ENCODE results near the gene SH3PXD2A.

Gene SH3PXD2A

DNA sequence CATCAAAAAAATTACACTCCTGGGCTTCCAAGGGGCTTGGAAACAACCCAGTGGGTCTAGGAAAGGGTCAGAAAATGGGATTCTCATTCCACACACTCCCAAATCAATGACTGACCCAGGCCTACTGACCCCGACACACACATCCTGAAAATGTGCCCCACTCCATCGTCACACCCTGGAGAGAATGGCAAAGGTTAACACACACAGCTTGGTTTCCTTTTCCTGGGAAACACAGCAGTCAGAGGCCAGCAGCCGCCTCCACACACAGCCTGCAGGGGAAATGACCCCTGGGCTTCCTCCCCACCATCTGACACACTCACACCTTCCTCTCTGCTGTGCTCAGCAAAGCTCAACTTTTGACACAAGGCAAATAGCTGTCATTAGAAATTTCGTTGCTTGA, 42.9 kb downstream of the SH3PXD2A start:
- no peak for DNase-seq
- ATAC-seq = no peak

DNA sequence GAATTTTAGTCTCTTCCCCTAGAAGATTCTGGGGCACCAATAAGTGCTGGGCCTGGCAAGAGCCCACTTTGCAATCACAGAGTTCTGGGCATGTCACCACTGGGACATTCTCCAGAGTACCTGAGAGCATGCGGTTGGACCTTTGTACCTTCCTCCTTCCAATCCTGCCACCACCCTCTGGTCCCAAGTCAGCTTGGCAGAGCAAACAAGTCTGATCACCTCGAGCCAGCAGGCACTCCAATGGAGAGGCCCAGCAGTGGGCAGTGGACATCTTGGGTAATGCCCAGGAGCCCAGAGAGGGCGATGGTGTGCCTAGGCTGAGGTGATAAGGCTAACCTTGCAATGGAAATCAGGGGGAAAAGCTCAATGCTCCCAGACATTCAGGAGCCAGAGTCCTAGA, 43.4 kb downstream of the SH3PXD2A start:
- ATAC-seq (no peak), DNase-seq (no peak)

DNA sequence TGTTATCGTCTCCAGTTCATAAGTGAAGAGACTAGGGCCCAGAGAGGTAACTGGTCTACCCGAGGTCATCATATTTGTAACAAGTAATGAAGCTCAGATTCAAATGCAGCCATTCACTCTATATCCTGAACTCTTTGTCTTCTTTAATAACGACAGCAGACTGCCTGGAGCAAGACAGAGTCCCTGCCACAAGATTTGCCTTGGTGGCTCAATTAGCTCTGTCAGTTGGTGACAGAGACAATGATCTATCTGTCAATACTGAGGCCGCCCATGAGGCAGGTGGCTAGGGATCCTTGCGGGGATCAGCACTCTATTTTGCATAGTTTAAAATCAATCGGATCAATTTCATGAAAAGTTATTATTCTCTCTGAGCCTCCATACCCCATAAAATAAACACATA, 43.9 kb downstream of the SH3PXD2A start:
- ATAC-seq = no peak
- no peak for DNase-seq

DNA sequence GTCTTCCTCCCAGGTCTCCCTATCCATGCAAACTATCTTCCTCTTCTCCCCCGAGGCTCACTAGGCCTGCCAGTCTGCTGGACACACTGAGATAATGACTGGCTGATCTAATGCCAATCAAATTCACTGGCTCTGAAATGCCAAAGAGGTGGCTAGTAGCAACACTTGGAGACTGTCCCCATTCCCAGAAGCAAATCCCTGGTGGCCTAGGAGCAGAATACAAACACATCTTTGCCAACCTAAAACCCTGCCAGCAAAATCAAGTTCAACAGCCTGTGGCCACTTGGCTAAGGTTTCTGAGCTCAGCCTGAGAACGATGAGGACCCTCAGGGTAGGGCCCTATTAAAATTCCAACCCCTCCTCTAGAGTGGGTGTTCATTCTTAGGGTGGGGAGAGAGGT, 46.6 kb downstream of the SH3PXD2A start:
- ATAC-seq (no peak), DNase-seq (no peak)

DNA sequence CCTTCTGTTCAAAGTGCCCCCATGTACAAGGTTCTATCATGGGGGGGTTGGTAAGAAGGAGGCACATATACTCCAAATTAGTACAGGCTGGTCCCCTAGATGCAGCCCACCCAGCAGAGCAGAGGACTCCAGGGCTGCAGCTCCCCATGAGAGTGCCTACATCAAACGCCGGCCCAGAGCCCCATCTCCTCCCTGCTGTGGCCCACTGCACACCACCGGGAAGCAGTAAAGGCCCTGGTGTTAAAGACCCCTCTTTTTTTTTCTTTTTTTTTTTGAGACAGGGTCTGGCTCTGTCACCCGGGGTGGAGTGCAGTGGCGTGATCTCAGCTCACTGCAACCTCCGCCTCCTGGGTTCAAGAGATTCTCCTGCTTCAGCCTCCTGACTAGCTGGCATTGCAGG, 47.4 kb downstream of the SH3PXD2A start:
- ATAC-seq = no peak
- no peak for DNase-seq

DNA sequence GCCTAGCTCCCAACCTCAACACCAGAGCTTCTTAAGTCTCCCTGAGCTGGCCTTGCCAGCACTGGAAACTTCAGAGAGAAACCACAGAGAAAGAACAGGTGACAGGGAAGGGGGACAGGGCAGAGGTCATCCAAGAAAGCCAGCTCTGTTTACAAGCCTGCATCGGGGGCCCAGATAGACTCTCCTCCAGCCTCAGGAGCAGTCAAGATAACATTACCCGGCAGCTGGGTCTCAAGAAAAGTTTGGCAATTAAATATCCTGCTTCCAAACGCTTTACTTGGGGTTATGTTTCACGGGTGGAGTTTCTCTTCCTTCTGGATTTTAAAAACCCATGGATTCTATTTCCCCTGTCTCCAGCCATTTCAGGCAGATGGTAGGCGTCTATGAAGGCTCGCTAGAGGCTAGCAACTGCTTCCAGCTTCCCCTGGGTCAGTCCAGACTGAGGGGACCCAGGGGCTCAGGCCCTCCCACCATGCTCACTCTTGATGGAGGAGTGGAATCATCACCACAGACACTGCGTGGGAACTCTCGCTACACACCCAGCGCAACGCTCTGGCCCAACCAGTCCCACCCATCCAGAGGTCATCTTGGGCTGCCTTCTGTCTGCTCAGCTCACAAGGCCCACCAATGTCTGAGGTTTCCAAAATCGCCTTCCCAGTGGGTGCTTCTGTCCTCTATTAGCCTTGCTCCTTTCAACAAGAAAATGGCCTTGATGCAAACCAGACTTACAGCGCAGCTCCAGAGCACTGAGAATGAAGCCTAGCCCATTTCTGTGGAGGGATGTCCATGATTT, 48.8 kb downstream of the SH3PXD2A start:
- ATAC-seq = no peak

DNA sequence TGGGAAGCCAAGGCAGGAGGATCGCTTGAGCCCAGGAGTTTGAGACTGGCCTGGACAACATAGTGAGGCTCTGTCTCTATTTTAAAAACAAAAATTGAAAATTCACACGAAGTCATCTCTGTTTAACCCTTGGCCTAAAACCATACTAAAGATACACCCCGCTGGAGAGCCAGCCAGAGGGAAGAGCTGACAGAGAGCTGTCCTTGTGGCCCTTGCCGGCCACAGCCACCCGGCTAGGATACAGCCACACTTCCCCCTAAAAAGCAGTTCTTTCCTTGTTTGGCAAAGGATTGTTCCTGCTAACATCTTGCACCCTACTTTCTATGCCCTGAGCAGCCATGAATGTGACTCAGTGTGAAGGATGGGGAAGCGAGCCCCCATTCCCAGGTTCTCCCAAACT, 49.6 kb downstream of the SH3PXD2A start:
- ATAC-seq = no peak
- DNase-seq = no peak

More for the DNA sequence above, 48.8 kb downstream of the SH3PXD2A start:
- DNase-seq = no peak

DNA sequence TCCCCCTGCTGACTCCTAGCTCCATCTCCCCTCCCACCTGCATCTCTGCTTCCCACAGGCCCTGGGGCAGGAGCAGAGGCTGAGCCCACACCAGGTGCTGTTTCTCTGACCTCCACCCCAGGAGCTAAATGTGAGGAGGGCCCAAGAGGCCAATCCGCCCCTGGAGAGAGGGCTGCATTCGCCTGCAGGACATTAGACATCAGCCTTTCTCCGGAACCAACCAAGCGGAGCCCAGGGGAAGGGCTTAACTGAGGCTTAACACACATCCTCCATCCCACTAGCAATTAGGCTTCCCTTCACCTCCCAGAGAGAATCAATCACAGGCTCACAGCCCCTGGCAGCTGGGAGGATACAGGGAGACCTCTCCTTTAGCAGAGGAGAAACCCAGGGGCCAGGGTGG, 50.5 kb downstream of the SH3PXD2A start:
- ATAC-seq (no peak), DNase-seq (no peak)

DNA sequence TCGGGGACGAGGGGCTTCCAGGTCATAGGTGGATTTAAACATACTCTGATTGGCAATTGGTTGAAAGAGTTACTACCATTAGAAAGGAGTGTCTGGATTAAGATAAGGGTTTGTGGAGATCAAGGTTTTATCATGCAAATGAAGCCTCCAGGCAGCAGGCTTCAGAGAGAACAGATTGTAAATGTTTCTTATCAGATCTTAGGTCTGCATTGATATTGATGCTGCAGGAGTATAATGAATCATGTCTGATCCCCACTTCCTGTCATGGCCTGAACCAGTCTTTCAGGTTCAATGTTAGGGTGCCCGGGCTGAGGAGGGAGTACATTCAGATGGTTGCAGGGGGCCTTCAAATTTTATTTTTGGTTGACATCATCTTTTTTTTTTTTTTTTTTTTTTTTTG, 51.4 kb downstream of the SH3PXD2A start:
- DNase-seq (no peak), ATAC-seq (no peak)

DNA sequence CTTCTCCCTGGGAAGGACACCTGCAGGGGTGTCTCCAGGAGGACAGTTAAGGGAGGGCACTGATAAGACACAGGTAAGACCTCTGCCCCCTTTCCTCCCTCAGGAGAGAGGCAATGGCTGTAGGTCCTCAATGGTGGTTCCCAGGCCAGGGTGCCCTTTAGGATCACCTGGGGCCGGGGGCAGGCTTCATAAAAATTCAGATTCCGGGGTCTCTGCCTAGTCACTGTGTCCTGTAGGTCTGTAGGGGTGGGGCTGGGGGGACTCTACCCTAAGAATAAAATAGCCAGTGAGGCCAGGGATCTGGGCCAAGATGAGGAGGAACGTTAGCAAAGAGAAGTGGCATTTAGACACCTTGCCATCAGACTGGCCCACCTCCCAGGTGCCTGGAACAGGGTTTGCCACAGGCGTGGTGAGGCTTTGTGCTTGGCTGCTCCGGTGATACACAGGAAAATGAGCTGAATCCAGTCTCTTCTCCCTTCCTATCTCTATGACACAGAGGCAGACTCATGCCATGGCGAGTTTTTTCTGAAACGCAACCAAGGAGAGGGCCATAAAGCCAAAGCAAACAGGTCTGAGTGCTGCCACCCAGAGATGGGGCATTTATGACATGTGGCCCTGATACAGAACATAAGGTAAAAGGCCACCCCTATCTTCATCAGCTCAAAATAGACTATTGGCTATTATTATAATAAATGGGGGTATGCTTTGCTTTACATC, 52.6 kb downstream of the SH3PXD2A start:
- no peak for ATAC-seq

DNA sequence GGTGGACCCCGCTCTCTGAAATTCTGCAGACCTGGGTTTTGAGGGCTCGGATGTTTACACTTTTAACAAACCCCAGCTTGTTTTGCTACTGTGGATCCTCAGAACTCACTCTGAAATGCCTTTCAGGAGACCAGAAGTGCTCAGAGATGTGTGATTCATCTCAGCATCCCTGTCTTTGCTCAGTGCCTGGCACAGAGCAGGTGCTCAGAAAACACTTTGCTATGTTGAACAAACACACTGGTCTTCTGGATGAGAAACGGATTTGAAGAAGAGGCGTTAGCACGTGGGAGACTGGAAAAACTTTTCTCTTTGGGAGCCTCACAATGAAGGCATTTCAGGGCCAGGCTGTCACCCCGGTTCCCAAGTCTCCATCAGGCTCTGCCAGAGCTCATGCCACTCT, 53.3 kb downstream of the SH3PXD2A start:
- DNase-seq (no peak), ATAC-seq (no peak)

More for the DNA sequence above, 52.6 kb downstream of the SH3PXD2A start:
- no peak for DNase-seq

DNA sequence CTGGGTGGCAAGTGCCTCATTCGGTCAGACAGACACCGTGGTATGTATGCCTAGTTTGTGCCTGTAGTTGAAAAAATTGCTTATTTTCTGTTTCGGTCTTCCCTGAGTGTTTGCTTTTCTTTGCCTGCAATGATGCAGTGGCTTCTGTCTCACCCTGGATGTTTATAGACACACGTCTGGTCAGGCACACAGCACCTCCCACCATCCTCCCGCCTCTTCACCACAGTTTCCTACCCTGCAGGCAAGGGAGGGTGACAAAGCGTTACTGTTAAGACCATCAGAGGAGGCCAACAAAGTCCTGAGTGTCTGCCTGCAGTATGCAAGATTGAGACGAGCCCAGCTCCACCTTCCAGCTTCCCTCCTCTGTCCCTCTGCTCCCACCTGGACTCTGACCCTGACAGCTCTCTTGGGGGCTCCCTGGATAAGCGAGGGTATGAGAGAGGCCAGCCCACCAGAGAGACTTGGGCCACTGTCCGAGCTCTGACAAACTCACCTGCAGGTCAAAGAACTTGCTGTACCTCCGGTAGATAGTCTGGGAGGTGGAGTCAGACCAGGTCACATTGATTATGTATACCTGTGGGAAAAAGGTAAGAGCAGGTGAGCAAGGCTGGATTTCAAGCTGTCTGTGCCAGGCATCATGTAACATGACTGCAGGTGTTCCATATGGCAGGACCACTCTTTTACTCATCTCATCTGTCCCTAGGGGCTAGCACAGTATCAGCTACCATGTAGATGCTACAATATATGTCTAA, 54.4 kb downstream of the SH3PXD2A start:
- DNase-seq (peak; percentile 36), ATAC-seq (peak; percentile 78)

DNA sequence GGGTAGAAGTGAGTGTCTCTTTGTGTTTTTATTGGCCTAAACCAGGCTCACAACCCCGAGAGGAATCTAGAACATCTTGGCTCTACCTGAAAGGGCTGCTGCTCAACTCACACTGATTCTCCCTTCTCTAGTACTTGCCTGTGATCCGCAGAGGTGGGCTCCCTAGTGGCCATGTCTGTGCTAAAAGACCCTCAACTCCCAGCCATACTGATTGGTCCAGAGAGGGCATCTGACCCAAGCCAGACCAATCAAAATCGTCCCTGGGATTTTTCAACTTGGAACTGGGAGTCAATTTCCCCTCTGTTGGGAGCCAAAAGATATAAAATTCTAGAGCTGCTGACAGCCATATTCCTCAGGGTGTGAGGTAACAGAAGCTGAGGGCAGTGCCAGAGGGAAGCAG, 55.3 kb downstream of the SH3PXD2A start:
- ATAC-seq (no peak), DNase-seq (no peak)

DNA sequence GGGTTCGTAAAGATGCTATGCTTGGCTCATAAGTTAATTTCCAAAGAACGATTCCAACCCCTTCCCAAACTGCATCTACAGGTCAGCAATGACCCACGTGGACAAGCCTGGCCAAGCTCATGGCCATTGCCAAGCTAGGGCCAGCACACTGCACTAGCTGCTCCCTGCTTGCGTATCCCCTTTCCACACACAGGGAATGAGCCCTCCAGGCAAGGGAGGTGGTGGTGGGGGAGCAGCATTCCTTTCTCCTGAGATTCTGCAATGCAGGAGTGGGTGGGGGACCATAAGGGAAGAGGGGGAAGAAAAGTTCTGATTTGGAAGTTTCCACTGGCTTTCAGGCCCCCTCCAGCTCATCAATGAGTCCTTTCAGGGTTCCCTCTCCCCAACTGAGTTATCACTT, 56.0 kb downstream of the SH3PXD2A start:
- no peak for ATAC-seq

DNA sequence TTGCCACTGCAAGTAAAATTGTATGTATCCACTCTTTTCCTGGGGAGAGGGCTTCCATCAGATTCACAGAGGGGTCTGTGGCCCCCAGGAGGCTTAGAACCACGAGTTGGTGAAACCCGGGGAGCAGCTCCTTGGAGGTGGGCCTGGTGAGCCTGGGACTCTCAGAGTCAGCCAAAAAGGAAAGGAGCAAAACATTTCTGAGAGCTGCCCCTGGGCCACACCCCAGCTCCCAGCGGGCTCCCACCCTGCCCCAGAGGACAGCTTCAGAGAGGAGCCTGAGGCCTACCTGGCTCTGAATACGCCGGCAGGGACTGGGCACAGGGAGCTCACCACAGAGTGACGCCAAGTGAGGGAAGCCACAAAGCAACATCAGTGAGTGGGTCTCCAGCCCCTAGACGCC, 56.9 kb downstream of the SH3PXD2A start:
- no peak for DNase-seq
- ATAC-seq = no peak

More for the DNA sequence above, 56.0 kb downstream of the SH3PXD2A start:
- DNase-seq = no peak

DNA sequence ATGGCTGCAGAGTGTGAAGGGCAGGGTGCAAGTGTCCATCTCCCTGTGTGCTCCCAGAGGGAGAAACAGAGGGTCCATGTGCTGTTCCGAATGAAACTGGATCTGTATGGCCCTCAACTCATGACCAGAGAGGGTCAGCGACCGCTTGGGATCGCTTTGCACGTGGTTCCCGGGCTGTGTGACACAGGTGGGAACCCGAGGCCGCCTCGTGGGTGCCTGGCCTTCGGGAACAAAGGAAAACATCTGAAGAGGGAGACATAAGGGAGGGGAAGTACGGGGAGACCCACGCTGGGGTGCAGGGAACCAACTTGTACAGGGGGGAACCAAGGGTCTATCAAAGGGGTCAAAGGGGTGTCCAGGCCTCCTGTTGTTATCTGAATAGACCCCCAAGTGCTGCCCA, 57.5 kb downstream of the SH3PXD2A start:
- no peak for DNase-seq
- no peak for ATAC-seq

DNA sequence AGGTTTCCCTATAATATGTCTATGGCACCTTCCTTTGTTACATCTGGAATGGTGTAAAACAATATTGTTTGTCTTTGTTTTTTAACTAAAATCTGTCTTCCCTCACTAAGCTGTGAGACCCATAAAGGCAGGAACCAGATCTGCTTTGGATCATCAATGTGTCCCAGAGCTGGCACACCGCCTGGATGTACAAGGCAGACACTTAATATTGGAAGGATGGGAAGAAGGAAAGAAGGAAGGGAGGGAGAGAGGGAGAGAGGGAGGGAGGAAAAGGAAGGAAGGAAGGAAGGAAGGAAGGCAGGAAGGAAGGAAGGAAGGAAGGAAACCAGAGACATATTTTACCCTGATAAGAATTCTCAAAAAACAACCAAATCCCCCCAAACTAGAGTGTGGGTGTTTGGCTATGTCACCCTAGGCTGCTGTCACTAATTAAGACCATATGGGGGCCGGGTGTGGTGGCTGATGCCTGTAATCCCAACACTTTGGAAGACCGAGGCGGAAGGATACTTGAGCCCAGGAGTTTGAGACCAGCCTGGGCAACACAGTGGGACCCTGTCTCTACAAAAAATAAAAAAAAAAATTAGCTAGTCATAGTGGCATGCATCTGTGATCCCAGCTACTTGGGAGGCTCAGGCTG, 59.6 kb downstream of the SH3PXD2A start:
- ATAC-seq (no peak), DNase-seq (no peak)

DNA sequence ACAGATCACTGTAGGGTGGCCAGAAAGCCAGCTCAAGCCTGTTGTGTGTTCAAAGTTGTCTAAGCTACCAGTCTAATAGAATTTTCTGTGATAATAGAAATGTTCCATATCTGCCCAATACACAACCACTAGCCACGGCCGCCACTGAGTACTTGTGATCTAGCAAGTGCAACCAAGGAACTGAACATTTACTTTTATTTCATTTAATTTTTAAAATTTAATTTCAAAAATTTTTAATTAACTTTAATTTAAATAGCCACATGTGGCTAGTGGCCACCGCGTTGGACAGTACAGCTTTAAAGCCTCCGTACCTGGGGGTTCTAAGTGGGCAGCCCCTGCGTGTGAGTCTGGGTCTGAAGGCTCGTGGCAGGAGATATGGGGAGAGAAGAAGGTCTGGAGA, 60.4 kb downstream of the SH3PXD2A start:
- DNase-seq (no peak), ATAC-seq (no peak)

DNA sequence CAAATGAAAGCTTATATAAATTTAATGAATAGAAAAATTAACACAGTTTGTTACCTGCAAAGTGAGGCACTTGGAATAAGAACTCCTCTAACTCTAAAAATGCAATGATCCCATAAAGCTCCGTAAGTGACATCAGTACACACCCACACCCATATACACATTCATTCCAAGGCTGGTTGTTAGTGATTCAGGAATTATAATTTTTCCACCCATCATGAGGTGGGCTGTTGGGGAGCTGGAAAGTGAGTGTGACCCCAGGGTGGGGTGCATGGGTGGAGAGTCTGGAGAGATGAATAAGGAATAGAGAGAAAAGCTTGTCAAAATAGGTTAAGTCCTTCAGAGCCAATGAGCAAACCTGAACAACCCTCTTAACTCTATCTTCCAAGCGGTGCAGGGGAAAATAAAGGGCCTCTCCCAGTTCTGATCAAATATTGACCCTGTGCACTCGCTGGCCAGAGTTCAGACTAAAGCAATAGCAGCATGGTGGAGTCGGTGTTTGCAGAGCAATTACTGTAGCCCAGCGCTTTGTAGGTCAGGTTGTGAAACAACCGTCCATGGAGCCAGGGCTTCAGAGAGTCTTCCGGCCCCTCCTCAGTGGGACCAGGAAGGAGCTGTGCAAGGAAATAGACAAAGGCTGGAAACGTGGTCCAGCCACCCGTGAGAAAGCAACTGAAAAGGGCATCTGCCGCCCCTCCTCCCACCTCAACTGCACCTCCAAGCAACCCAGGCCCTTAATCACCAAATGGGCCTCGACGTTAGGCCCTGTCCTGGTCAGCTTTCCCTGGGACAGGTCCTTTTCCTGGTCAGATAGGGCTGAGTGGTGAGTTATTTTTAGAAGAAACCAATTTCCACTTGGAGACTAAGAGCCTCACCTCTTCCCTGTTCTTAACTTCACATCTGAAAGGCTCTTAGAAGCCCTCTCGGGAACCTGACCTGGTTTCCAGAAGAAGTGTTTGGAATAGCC, 61.2 kb downstream of the SH3PXD2A start:
- no peak for DNase-seq

DNA sequence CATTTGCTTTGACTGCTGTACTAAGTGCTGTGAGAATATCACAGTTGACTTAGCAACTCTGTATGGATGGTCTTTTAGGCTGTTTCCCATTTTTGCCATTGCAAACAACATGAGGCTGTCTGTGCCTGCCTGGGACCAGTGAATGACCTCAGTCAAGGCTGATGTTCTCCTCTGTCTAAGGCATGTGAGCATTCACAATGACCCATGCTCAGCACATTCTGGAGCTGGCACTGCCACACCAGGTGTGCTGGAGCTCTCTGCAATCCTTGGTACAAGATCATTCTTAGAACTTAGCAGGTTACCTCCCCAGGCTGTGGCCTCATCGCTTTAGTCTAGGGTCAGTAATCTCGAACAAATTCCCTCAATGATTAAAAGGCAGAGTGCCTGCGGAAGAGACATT, 61.9 kb downstream of the SH3PXD2A start:
- no peak for ATAC-seq

More for the DNA sequence above, 61.2 kb downstream of the SH3PXD2A start:
- ATAC-seq = no peak

DNA sequence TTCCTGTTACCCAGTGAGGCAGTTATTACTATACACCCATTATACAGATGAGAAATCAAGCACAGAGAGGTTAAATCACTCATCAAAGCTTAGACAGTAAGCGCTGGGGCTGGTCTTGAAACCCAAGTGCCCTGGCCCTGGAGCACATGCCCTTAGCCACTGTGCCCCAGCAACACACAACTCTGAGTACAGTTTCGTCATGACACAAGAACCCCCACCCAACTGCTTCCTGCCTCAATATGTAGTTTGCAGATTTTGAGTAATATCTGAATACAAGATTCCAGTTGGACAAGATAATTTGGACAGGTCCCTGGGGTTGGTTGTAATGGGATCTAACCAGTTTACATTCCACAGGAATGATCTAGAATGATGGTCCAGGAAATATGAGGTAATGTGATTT, 62.8 kb downstream of the SH3PXD2A start:
- no peak for ATAC-seq

More for the DNA sequence above, 61.9 kb downstream of the SH3PXD2A start:
- no peak for DNase-seq

More for the DNA sequence above, 62.8 kb downstream of the SH3PXD2A start:
- DNase-seq = no peak
